ENCODE measurements around the gene APEX1. TPM values are rescaled to one million over a fixed set of nuclear protein-coding genes. Genes with fewer than 3 reads are reported as not detected.

Gene APEX1
- total RNA-seq, 1 donor from 2014 or later: 125 TPM

Other genes with a start within 250 kb of the APEX1 start
- gene OR11H6, start 231.5 kb upstream of the APEX1 start, total RNA-seq: not detected in 2 replicates
- not detected in 2 replicates for gene OR11H7, start 226.2 kb upstream of the APEX1 start, total RNA-seq
- not detected in 2 replicates for gene OR11H4, start 215.9 kb upstream of the APEX1 start, total RNA-seq
- gene TTC5, start 149.3 kb upstream of the APEX1 start, total RNA-seq: 9.6 and 11.3 TPM in 2 replicates
- gene CCNB1IP1, start 121.9 kb upstream of the APEX1 start, total RNA-seq: 39.9 and 50.2 TPM in 2 replicates
- 17.2 and 21.1 TPM in 2 replicates for gene PARP2, start 111.6 kb upstream of the APEX1 start, total RNA-seq
- gene TEP1, start 41.7 kb upstream of the APEX1 start, total RNA-seq: 17.1 and 21.8 TPM in 2 replicates
- 0.05 and 0.16 TPM in 2 replicates for gene KLHL33, start 19.1 kb upstream of the APEX1 start, total RNA-seq
- 33.2 and 36.2 TPM in 2 replicates for gene OSGEP, start 414 bp upstream of the APEX1 start, total RNA-seq
- gene PIP4P1, start 6.2 kb downstream of the APEX1 start, total RNA-seq: 21.1 and 22.2 TPM in 2 replicates
- 4.9 and 5.2 TPM in 2 replicates for gene PNP, start 14.2 kb downstream of the APEX1 start, total RNA-seq
- gene RNASE10, start 50.3 kb downstream of the APEX1 start, total RNA-seq: not detected in 2 replicates
- not detected in 2 replicates for gene RNASE9, start 105.8 kb downstream of the APEX1 start, total RNA-seq
- not detected in 2 replicates for gene RNASE11, start 132.8 kb downstream of the APEX1 start, total RNA-seq
- gene RNASE12, start 136.2 kb downstream of the APEX1 start, total RNA-seq: not detected in 2 replicates
- not detected in 2 replicates for gene OR6S1, start 186.5 kb downstream of the APEX1 start, total RNA-seq
- gene RNASE4, start 229.3 kb downstream of the APEX1 start, total RNA-seq: 4.7 and 7.2 TPM in 2 replicates
- 0.42 and 1.4 TPM in 2 replicates for gene ANG, start 233.5 kb downstream of the APEX1 start, total RNA-seq

Data from myocyte (in vitro differentiated cells).